Sigmoid colon (tissue), 4 donors: ENCODE results near the gene PDE9A.

Experiments used
- CTCF ChIP-seq, 4 experiments: fragments of 450-650 bp in 3 of 4; fragments of 200-600 bp in 1 of 4; IDR thresholded peaks; one replicate each; pipeline ENCODE4 v1.5.1; 2016 to 2019; ENCODE audit warnings: antibody characterized with exemption in 4 of 4, mild to moderate bottlenecking in 3 of 4, moderate library complexity in 2 of 4
- POLR2A ChIP-seq, 2 donors: fragments of 450-650 bp; IDR thresholded peaks; one replicate each; pipeline ENCODE4 v1.6.1; 2016; ENCODE audit warnings: antibody characterized with exemption in 2 of 2, mild to moderate bottlenecking in 2 of 2, moderate library complexity in 2 of 2
- POLR2AphosphoS5 ChIP-seq, 4 donors: sonication (generic); formaldehyde crosslinking; IDR thresholded peaks; one replicate each; pipeline ENCODE4 v1.6.1; 2017; ENCODE audit warnings: antibody characterized with exemption in 4 of 4

GRCh38 chr21:42626171-42626570 lies 27.2 kb upstream of the PDE9A start:
- TF ChIP-seq POLR2A (IDR thresholded peaks at IDR 0.05) (no peak), CTCF (IDR thresholded peaks at IDR 0.05) (no peak), POLR2AphosphoS5 (IDR thresholded peaks at IDR 0.05) (no peak)
